ENCODE measurements around the gene SLC32A1.

Gene SLC32A1

GRCh38 chr20:38723848-38724625 lies at the start of gene SLC32A1:
Gene SLC32A1, plus strand, starts transcription at chr20:38724486. Its CDS starts 239 bp downstream, at chr20:38724725.
- intact Hi-C loops (cut with DNase I) = no loop called here
- DNase-seq = peak in 4 of 10 donors; percentile 30 to 88 (median 59)

DNA sequence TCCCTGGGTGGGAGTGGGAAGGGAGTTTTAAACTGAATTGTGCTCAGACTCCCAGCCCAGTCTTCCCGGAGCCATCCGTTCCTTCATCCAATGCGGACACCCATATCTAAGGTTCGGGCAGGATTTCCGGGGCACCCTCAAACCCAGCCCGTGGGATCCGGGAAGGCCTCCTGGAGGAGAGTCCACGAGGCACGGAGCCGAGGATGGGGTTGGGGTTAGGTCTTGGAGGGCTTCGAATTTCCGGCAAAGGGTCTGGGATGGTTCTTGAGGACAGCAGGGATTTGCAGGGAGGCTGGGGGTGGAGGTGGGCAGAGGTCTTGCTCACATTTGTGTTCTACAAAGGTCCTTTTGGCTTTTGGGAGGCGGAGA lies 49.5 kb upstream of the SLC32A1 start:
- intact Hi-C loops (cut with DNase I) = no loop called here

DNA sequence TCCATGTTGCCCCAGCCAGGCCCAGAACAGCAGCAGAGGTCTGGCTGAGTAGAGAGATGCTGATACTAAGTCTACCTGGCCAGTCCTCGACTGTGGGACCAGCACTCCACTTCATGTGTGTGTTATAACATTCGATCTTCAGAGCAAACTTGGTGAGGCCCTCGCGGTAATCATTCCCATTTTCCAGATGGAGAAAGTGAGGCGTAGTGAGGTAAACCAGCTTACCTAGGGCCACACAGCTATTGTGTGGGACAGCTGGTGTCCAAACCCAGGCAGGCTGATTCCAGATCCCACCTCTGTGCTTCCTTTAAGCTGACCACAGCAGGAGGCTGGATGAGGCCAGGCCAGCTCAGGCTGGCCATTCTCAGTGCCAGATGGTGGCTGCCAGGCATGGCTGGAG lies 47.7 kb upstream of the SLC32A1 start:
- intact Hi-C loops (cut with DNase I) = no loop called here
- no peak for DNase-seq

More for the DNA sequence above, 49.5 kb upstream of the SLC32A1 start:
- no peak for DNase-seq

- no peak for DNase-seq
- intact Hi-C loops (cut with DNase I) = no loop called here
Measured at GRCh38 chr20:38680500-38681306, 43.6 kb upstream of the SLC32A1 start.

DNA sequence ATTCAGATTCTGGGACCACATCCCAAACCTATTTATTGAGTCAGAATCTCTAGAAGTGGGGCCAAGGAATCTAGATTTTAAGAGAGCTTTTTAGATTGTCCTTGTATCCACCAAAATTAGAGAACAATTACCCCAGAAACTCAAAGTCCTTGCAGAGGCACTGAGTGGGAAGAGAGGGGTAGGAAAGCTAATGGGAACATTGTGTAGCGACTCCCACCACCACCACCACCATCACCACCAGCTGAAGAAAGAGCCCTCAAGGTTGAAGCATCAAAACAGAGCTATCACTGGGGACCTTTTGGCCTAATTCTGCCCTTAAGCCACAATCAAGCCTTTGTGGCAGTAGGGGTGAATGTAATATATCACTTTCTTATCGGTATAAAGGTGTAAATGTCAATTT lies 39.0 kb upstream of the SLC32A1 start:
- intact Hi-C loops (cut with DNase I) = no loop called here

DNA sequence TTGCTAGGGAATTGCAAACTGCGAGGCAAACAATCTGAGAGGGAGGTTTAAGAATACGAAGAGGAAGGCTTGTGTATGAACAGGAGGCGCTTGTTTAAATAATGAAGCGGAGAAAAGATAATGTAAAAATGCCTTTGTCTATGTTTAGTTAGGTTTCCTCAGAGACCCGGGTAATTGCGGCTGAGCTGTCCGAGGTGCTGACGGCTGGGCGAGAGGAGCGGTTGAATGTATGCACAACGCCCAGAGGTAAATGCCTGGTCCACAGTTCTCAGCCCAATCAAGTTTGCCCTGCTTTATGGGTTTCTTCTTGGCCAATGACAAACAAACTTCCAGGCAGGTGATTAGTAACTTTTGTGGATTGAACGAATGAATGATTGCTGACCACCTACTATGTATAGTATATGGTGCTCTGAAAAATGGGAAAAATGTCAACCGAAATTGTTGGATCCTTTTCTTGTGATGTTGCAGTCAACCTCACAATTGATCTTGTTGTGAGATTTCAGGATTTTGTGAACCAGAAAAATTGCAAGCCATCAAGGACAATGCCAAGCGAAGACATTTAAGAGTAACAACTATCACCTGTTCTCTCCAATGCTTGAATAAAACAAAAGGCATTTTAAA lies 38.3 kb upstream of the SLC32A1 start:
- intact Hi-C loops (cut with DNase I) = no loop called here
- DNase-seq = peak in 1 of 10 donors; percentile 40

More for the DNA sequence above, 39.0 kb upstream of the SLC32A1 start:
- DNase-seq = no peak

- intact Hi-C loops (cut with DNase I) = no loop called here
- DNase-seq = peak in 5 of 10 donors; percentile 35 to 57 (median 40)
Measured at GRCh38 chr20:38692436-38693411, 31.6 kb upstream of the SLC32A1 start.

- intact Hi-C loops (cut with DNase I) = no loop called here
- DNase-seq = no peak
Measured at GRCh38 chr20:38697306-38697705, 27.0 kb upstream of the SLC32A1 start.

GRCh38 chr20:38698541-38698940 lies 25.7 kb upstream of the SLC32A1 start:
- intact Hi-C loops (cut with DNase I) = no loop called here
- no peak for DNase-seq

GRCh38 chr20:38700141-38700540 lies 24.1 kb upstream of the SLC32A1 start:
- intact Hi-C loops (cut with DNase I) = no loop called here
- no peak for DNase-seq

DNA sequence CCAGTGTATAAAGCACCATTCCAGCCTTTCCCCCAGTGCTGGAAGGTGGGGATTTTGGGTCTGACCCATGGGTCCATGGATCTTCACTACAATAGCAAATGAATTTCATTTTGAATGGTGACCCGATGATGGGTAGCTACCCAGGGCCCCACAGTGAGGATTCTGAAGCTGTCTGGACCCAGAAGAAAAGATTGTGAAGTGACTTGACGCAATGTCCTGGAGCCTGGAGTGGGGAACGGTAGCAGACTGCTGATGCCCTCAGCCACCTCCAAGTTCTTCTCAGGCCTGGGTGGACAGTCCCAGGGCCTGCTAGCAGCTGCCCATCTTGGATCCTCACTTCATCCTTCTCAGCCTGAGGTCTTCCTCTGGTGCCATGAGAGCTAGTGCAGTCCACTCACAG lies 23.4 kb upstream of the SLC32A1 start:
- intact Hi-C loops (cut with DNase I) = no loop called here
- no peak for DNase-seq

DNA sequence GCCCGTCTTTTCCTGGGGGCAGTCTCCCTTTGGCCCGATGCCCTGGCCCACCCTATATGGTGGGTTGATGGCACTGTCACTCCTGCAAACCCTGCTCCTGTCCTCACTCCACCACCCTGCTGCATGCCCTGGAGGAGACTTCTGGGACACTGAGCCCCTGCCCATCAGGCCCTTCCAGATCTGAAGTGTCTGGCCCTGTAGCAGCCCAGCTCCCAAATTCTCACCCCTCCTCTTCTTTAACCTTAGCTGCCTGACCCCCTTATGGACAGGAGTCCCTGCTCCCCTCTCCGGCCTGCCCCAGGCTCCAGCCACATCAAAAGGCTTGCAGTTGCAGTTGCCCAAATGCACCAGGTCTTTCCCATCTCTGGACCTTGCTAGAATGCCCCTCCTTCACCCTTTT lies 20.8 kb upstream of the SLC32A1 start:
- intact Hi-C loops (cut with DNase I) = no loop called here
- no peak for DNase-seq

DNA sequence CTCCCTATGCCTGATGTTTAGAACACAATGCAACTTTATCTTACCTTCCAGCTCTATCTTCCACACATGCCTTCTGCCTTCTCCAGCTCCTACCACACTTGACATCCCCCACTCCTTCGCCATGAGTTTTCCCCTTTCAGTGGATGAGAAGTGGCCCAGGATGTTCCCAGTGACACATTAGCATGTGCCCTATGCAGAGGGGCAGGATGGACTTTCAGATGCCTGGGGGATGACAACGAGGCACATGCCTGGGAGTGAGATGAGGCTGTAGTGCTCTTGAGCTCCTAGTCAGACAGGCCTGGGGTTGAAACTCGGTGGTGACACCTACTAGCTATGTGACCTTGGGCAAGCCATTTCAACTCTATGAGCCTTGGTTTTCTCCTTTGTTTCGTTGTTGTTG lies 20.1 kb upstream of the SLC32A1 start:
- intact Hi-C loops (cut with DNase I) = no loop called here
- no peak for DNase-seq

DNA sequence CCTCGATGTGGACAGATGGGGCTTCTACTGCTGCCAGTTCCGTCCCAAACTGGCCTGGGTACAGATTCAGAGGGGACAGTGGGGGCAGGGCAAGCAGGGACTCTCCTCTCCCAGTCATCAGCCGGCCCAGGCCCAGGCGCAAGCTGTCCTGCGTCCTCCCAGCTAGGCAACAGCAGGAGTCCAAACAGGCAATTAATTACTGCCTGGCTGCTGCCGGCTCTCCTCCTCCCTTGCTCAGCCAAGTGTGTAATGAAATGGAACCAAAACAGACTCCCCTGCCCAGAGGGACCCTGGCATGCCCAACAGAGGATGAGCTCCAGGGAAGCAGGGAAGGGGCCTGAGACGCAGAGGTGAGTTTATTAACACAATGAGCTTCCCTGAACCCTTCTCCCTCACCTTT lies 17.8 kb upstream of the SLC32A1 start:
- DNase-seq = no peak
- intact Hi-C loops (cut with DNase I) = no loop called here

DNA sequence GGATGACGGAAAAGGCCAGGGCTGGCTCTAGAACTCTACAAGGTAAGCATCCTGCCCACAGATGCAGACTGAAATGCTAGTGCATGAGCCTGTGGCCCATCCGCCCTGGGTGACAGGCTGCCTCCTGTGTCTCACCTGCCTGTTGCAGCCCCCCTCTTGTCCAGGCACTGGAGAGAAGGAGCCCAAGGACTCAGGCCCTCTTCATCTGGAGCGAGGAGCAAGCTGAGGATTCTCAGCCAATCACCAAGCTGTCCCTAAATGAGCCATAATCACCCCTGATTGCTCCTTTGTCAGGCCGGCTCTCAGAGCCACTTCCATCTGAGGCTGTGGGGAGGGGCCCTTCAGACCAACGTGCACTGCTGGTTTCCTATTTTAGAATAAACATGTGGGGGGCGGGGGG lies 10.0 kb upstream of the SLC32A1 start:
- peak in 2 of 10 donors; percentile 62 to 81 for DNase-seq
- intact Hi-C loops (cut with DNase I) = no loop called here

DNA sequence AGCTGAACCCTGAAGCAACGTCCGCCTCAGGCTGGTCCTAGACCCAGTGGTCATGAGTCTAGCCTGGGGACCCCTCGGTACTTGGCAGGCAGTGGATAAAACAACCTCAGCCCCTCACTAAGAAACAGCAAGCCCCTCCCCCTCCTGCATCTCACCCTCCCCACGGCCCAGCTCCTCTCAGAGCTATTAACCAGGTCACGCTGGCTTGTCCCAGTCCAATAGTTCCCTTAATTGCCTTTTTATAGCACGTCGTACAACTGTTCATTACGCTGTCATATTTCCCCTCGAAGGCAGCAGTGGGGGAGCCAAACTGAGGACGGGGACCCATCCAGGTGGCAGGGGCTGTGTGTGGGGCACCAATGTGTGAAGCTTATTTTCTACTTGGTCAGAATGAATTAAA lies 8.6 kb upstream of the SLC32A1 start:
- DNase-seq = peak in 1 of 10 donors; percentile 22
- intact Hi-C loops (cut with DNase I) = no loop called here

DNA sequence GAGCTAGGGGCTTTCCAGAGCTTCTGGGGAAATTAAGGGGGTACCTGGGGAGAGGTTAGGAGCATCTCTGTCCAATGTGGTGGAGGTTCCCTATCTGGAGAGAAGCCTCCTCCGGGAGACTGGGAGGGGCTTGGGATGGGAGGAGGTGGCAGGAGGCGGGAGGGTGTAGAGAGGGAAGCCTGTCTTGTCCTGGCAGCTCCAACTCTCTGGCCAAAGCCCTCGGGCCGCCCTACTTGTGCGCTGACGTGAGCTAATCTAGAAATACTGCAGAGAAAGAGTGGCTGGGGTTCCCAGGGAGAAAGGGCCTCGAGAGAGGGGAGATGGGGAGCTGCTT lies 1.6 kb upstream of the SLC32A1 start:
- intact Hi-C loops (cut with DNase I) = no loop called here
- DNase-seq = no peak

DNA sequence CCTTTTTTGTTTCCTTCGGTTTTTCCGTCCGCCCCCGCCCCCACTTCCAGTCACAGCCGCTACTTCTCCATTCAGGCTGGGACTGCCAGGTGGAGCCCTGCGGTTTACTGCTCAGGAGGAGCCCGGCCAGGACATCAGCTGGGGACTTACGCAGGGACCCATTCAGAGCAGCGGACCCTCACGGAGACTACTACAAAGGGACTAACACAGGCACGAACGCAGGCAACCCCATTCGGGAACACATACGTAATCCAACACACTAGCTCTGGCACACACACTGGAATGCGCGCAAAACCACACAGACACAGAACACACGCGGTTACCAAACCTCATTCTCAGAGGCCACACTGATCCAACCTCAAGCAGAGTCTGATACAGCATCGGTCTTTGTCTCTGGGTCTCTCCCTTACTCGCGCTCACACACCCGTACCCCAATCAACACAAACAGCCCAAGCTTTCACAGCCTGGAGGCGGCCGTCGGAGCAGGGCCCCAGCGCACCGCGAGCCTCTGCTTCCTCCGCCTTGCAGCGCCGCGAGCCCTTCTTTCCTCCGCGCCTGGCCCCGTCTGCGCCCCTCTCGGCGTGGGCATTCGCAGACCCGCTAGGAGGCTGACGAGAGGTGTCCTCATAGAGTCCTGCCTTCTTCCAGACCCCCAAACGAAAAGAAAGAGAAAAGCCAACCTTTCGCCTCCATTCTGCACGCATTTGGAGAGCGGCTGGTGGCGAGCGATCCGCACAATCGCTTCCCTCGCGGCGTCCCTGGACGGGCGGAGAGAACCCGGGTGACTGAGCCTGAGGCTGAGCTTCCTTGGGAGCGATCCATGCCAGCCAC lies 1.1 kb upstream of the SLC32A1 start:
- peak in 1 of 10 donors; percentile 84 for DNase-seq
- intact Hi-C loops (cut with DNase I) = no loop called here

GRCh38 chr20:38724626-38725147 lies 401 bp downstream of the SLC32A1 start:
- intact Hi-C loops (cut with DNase I) = no loop called here
- DNase-seq = peak in 1 of 10 donors; percentile 85
